ENCODE results near the gene ENOX1. TPM values are rescaled to one million over a fixed set of nuclear protein-coding genes. Genes with fewer than 3 reads are reported as not detected.

Gene ENOX1
- total RNA-seq, 1 experiment from 2014 or later, result 0.35 TPM

GRCh38 chr13:43368003-43368402 lies 418.8 kb downstream of the ENOX1 start:
- no peaks in the 10 kb centered on the region for H3K79me2 ChIP-seq (ENCODE audit: low read depth)
- DNase-seq, result peak in 1 of 2 experiments; percentile 40
- peak overlapping the region; percentile 59 for H3K4me2 ChIP-seq
- BruUV-seq (replicated peaks), result no TSS peak
- peak overlapping the region; percentile 62; the same call in 1 of the 2 replicates for H2AFZ ChIP-seq
- H3F3A ChIP-seq (ENCODE audit: insufficient read depth, low read depth), result no peaks in the 10 kb centered on the region
- POLR2A ChIA-PET (ENCODE audit: unreplicated experiment), result no interaction called here
- intact Hi-C loops (cut with micrococcal nuclease; ENCODE audit: unreplicated experiment), result loop anchor here (5.0 kb wide), 1 partner anchor 39 kb away; no protein-coding TSS in a partner anchor
- no peaks in the 10 kb centered on the region for H3K4me1 ChIP-seq (replicated peaks; ENCODE audit: insufficient read depth)
- H3K36me3 ChIP-seq (ENCODE audit: low read depth), result no peaks in the 10 kb centered on the region
- H3K9me3 ChIP-seq (ENCODE audit: insufficient read depth, low read depth), result no peaks in the 10 kb centered on the region
- 0 out of 2 replicates have a peak overlapping the region, but pooled peaks have one; percentile 26 for H3K27ac ChIP-seq
- H3K4me3 ChIP-seq, result peak overlapping the region; percentile 40
- H3K27me3 ChIP-seq (ENCODE audit: insufficient read depth, low read depth), result no peaks in the 10 kb centered on the region
- no peaks in the 10 kb centered on the region for H4K20me1 ChIP-seq (ENCODE audit: insufficient read depth)
- CTCF ChIA-PET, result no interaction called here
- no peaks in the 10 kb centered on the region for H3K9me2 ChIP-seq (ENCODE audit: insufficient read depth)
- TF ChIP-seq, protein P1, sequence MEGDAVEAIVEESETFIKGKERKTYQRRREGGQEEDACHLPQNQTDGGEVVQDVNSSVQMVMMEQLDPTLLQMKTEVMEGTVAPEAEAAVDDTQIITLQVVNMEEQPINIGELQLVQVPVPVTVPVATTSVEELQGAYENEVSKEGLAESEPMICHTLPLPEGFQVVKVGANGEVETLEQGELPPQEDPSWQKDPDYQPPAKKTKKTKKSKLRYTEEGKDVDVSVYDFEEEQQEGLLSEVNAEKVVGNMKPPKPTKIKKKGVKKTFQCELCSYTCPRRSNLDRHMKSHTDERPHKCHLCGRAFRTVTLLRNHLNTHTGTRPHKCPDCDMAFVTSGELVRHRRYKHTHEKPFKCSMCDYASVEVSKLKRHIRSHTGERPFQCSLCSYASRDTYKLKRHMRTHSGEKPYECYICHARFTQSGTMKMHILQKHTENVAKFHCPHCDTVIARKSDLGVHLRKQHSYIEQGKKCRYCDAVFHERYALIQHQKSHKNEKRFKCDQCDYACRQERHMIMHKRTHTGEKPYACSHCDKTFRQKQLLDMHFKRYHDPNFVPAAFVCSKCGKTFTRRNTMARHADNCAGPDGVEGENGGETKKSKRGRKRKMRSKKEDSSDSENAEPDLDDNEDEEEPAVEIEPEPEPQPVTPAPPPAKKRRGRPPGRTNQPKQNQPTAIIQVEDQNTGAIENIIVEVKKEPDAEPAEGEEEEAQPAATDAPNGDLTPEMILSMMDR (conservative IDR thresholded peaks at IDR 0.05), result no peak
- TF ChIP-seq EZH2 (IDR thresholded peaks at IDR 0.05; ENCODE audit: low read depth), result no peak

- Histone ChIP-seq H3K9me2 (ENCODE audit: insufficient read depth) (no peaks in the 10 kb centered on the region), H4K20me1 (ENCODE audit: insufficient read depth) (no peaks in the 10 kb centered on the region), H2AFZ (no peak overlapping the region), H3K27me3 (ENCODE audit: insufficient read depth, low read depth) (no peaks in the 10 kb centered on the region), H3K79me2 (ENCODE audit: low read depth) (no peaks in the 10 kb centered on the region), H3K27ac (no peak overlapping the region), H3K4me3 (no peak overlapping the region), H3K36me3 (ENCODE audit: low read depth) (no peaks in the 10 kb centered on the region), H3F3A (ENCODE audit: insufficient read depth, low read depth) (no peaks in the 10 kb centered on the region), H3K4me1 (replicated peaks; ENCODE audit: insufficient read depth) (no peaks in the 10 kb centered on the region), H3K9me3 (ENCODE audit: insufficient read depth, low read depth) (no peaks in the 10 kb centered on the region), H3K4me2 (no peak overlapping the region)
- ChIA-PET CTCF (no interaction called here), POLR2A (ENCODE audit: unreplicated experiment) (no interaction called here)
- intact Hi-C loops (cut with micrococcal nuclease; ENCODE audit: unreplicated experiment), result loop anchor here (5.0 kb wide), 1 partner anchor 42 kb away; no protein-coding TSS in a partner anchor
- BruUV-seq (replicated peaks), result no TSS peak
- no peak for TF ChIP-seq EZH2 (IDR thresholded peaks at IDR 0.05; ENCODE audit: low read depth)
- TF ChIP-seq, protein P1 (conservative IDR thresholded peaks at IDR 0.05), result no peak
- no peak for DNase-seq
Measured at GRCh38 chr13:43365039-43365344, 421.8 kb downstream of the ENOX1 start.

- intact Hi-C loops (cut with micrococcal nuclease; ENCODE audit: unreplicated experiment), result loop anchor here (5.0 kb wide), 1 partner anchor 43 kb away; no protein-coding TSS in a partner anchor
- CTCF ChIA-PET, result no interaction called here
- H3K36me3 ChIP-seq (ENCODE audit: low read depth), result no peaks in the 10 kb centered on the region
- no peaks in the 10 kb centered on the region for H3K9me3 ChIP-seq (ENCODE audit: insufficient read depth, low read depth)
- H3F3A ChIP-seq (ENCODE audit: insufficient read depth, low read depth), result no peaks in the 10 kb centered on the region
- TF ChIP-seq EZH2 (IDR thresholded peaks at IDR 0.05; ENCODE audit: low read depth), result no peak
- TF ChIP-seq, protein P1 (conservative IDR thresholded peaks at IDR 0.05), result no peak
- no TSS peak for BruUV-seq (replicated peaks)
- no peak overlapping the region for H3K4me3 ChIP-seq
- H2AFZ ChIP-seq, result no peak overlapping the region
- no peaks in the 10 kb centered on the region for H3K9me2 ChIP-seq (ENCODE audit: insufficient read depth)
- H4K20me1 ChIP-seq (ENCODE audit: insufficient read depth), result no peaks in the 10 kb centered on the region
- no peaks in the 10 kb centered on the region for H3K27me3 ChIP-seq (ENCODE audit: insufficient read depth, low read depth)
- no peaks in the 10 kb centered on the region for H3K79me2 ChIP-seq (ENCODE audit: low read depth)
- H3K4me1 ChIP-seq (replicated peaks; ENCODE audit: insufficient read depth), result no peaks in the 10 kb centered on the region
- no peak for DNase-seq
- H3K27ac ChIP-seq, result no peak overlapping the region
- no peak overlapping the region for H3K4me2 ChIP-seq
- POLR2A ChIA-PET (ENCODE audit: unreplicated experiment), result no interaction called here
Measured at GRCh38 chr13:43364210-43365038, 422.3 kb downstream of the ENOX1 start.
